ENCODE results near the gene CRTAC1.

The CRTAC1 gene

GRCh38 chr10:97891497-97892167 lies 138.8 kb downstream of the CRTAC1 start:
- Histone ChIP-seq H3K4me3 (ENCODE audit: low read length) (no peak overlapping the region), H3K27ac (ENCODE audit: low read length) (no peak overlapping the region), H3K9ac (ENCODE audit: low read length) (no peak overlapping the region), H3K9me3 (ENCODE audit: control insufficient read depth, low read depth, low read length) (no peaks in the 10 kb centered on the region), H3K4me1 (ENCODE audit: control insufficient read depth, low read depth, low read length) (peaks cover 15% of the 10 kb centered on the region), H3K27me3 (ENCODE audit: control insufficient read depth, insufficient read depth, low read length) (no peaks in the 10 kb centered on the region), H3K36me3 (ENCODE audit: control insufficient read depth, low read depth, low read length) (no peaks in the 10 kb centered on the region)

- H3K27ac ChIP-seq (ENCODE audit: low read length): no peak overlapping the region
Observed at GRCh38 chr10:97889461-97890265, 140.8 kb downstream of the CRTAC1 start.

GRCh38 chr10:97888641-97889262 lies 141.7 kb downstream of the CRTAC1 start:
- Histone ChIP-seq H3K4me3 (ENCODE audit: low read length) (no peak overlapping the region), H3K27ac (ENCODE audit: low read length) (no peak overlapping the region), H3K36me3 (ENCODE audit: control insufficient read depth, low read depth, low read length) (no peaks in the 10 kb centered on the region), H3K9ac (ENCODE audit: low read length) (no peak overlapping the region), H3K9me3 (ENCODE audit: control insufficient read depth, low read depth, low read length) (no peaks in the 10 kb centered on the region), H3K4me1 (ENCODE audit: control insufficient read depth, low read depth, low read length) (peaks cover 15% of the 10 kb centered on the region), H3K27me3 (ENCODE audit: control insufficient read depth, insufficient read depth, low read length) (no peaks in the 10 kb centered on the region)

More at GRCh38 chr10:97889461-97890265, 140.8 kb downstream of the CRTAC1 start:
- H3K27me3 ChIP-seq (ENCODE audit: control insufficient read depth, insufficient read depth, low read length): no peaks in the 10 kb centered on the region
- no peaks in the 10 kb centered on the region for H3K9me3 ChIP-seq (ENCODE audit: control insufficient read depth, low read depth, low read length)
- H3K4me3 ChIP-seq (ENCODE audit: low read length): no peak overlapping the region
- no peak overlapping the region for H3K9ac ChIP-seq (ENCODE audit: low read length)
- no peaks in the 10 kb centered on the region for H3K36me3 ChIP-seq (ENCODE audit: control insufficient read depth, low read depth, low read length)
- H3K4me1 ChIP-seq (ENCODE audit: control insufficient read depth, low read depth, low read length): peaks cover 15% of the 10 kb centered on the region

GRCh38 chr10:97888134-97888533 lies 142.3 kb downstream of the CRTAC1 start:
- H3K9me3 ChIP-seq (ENCODE audit: control insufficient read depth, low read depth, low read length): no peaks in the 10 kb centered on the region
- peaks cover 15% of the 10 kb centered on the region for H3K4me1 ChIP-seq (ENCODE audit: control insufficient read depth, low read depth, low read length)
- no peaks in the 10 kb centered on the region for H3K36me3 ChIP-seq (ENCODE audit: control insufficient read depth, low read depth, low read length)
- H3K4me3 ChIP-seq (ENCODE audit: low read length): no peak overlapping the region
- H3K9ac ChIP-seq (ENCODE audit: low read length): no peak overlapping the region
- H3K27me3 ChIP-seq (ENCODE audit: control insufficient read depth, insufficient read depth, low read length): no peaks in the 10 kb centered on the region
- H3K27ac ChIP-seq (ENCODE audit: low read length): no peak overlapping the region

GRCh38 chr10:97887399-97887798 lies 143.0 kb downstream of the CRTAC1 start:
- no peak overlapping the region for H3K4me3 ChIP-seq (ENCODE audit: low read length)
- H3K27me3 ChIP-seq (ENCODE audit: control insufficient read depth, insufficient read depth, low read length): no peaks in the 10 kb centered on the region
- H3K9me3 ChIP-seq (ENCODE audit: control insufficient read depth, low read depth, low read length): no peaks in the 10 kb centered on the region
- no peaks in the 10 kb centered on the region for H3K36me3 ChIP-seq (ENCODE audit: control insufficient read depth, low read depth, low read length)
- H3K9ac ChIP-seq (ENCODE audit: low read length): no peak overlapping the region
- peaks cover 15% of the 10 kb centered on the region for H3K4me1 ChIP-seq (ENCODE audit: control insufficient read depth, low read depth, low read length)
- no peak overlapping the region for H3K27ac ChIP-seq (ENCODE audit: low read length)

- Histone ChIP-seq H3K4me1 (ENCODE audit: control insufficient read depth, low read depth, low read length) (peaks cover 15% of the 10 kb centered on the region), H3K9ac (ENCODE audit: low read length) (no peak overlapping the region)
Observed at GRCh38 chr10:97886286-97886685, 144.1 kb downstream of the CRTAC1 start.

GRCh38 chr10:97883092-97883485 lies 147.3 kb downstream of the CRTAC1 start:
- H3K9ac ChIP-seq (ENCODE audit: low read length): no peak overlapping the region
- no peaks in the 10 kb centered on the region for H3K36me3 ChIP-seq (ENCODE audit: control insufficient read depth, low read depth, low read length)
- H3K4me3 ChIP-seq (ENCODE audit: low read length): no peak overlapping the region
- no peaks in the 10 kb centered on the region for H3K9me3 ChIP-seq (ENCODE audit: control insufficient read depth, low read depth, low read length)
- H3K4me1 ChIP-seq (ENCODE audit: control insufficient read depth, low read depth, low read length): no peaks in the 10 kb centered on the region
- H3K27me3 ChIP-seq (ENCODE audit: control insufficient read depth, insufficient read depth, low read length): no peaks in the 10 kb centered on the region
- no peak overlapping the region for H3K27ac ChIP-seq (ENCODE audit: low read length)

More at GRCh38 chr10:97886286-97886685, 144.1 kb downstream of the CRTAC1 start:
- Histone ChIP-seq H3K36me3 (ENCODE audit: control insufficient read depth, low read depth, low read length) (no peaks in the 10 kb centered on the region), H3K9me3 (ENCODE audit: control insufficient read depth, low read depth, low read length) (no peaks in the 10 kb centered on the region), H3K27ac (ENCODE audit: low read length) (no peak overlapping the region), H3K4me3 (ENCODE audit: low read length) (no peak overlapping the region), H3K27me3 (ENCODE audit: control insufficient read depth, insufficient read depth, low read length) (no peaks in the 10 kb centered on the region)

- Histone ChIP-seq H3K27ac (ENCODE audit: low read length) (no peak overlapping the region), H3K36me3 (ENCODE audit: control insufficient read depth, low read depth, low read length) (no peaks in the 10 kb centered on the region), H3K9ac (ENCODE audit: low read length) (no peak overlapping the region)
Observed at GRCh38 chr10:97882142-97883091, 148.0 kb downstream of the CRTAC1 start.

GRCh38 chr10:97880109-97880508 lies 150.3 kb downstream of the CRTAC1 start:
- Histone ChIP-seq H3K36me3 (ENCODE audit: control insufficient read depth, low read depth, low read length) (no peaks in the 10 kb centered on the region), H3K9me3 (ENCODE audit: control insufficient read depth, low read depth, low read length) (no peaks in the 10 kb centered on the region), H3K4me3 (ENCODE audit: low read length) (no peak overlapping the region), H3K27ac (ENCODE audit: low read length) (no peak overlapping the region), H3K27me3 (ENCODE audit: control insufficient read depth, insufficient read depth, low read length) (no peaks in the 10 kb centered on the region), H3K9ac (ENCODE audit: low read length) (no peak overlapping the region), H3K4me1 (ENCODE audit: control insufficient read depth, low read depth, low read length) (peaks cover 4% of the 10 kb centered on the region)

More at GRCh38 chr10:97882142-97883091, 148.0 kb downstream of the CRTAC1 start:
- H3K4me1 ChIP-seq (ENCODE audit: control insufficient read depth, low read depth, low read length): no peaks in the 10 kb centered on the region
- H3K27me3 ChIP-seq (ENCODE audit: control insufficient read depth, insufficient read depth, low read length): no peaks in the 10 kb centered on the region
- H3K9me3 ChIP-seq (ENCODE audit: control insufficient read depth, low read depth, low read length): no peaks in the 10 kb centered on the region
- H3K4me3 ChIP-seq (ENCODE audit: low read length): no peak overlapping the region

- Histone ChIP-seq H3K9ac (ENCODE audit: low read length) (no peak overlapping the region), H3K36me3 (ENCODE audit: control insufficient read depth, low read depth, low read length) (no peaks in the 10 kb centered on the region), H3K27me3 (ENCODE audit: control insufficient read depth, insufficient read depth, low read length) (no peaks in the 10 kb centered on the region), H3K4me1 (ENCODE audit: control insufficient read depth, low read depth, low read length) (peaks cover 4% of the 10 kb centered on the region), H3K4me3 (ENCODE audit: low read length) (no peak overlapping the region), H3K9me3 (ENCODE audit: control insufficient read depth, low read depth, low read length) (no peaks in the 10 kb centered on the region), H3K27ac (ENCODE audit: low read length) (no peak overlapping the region)
Observed at GRCh38 chr10:97879241-97879640, 151.2 kb downstream of the CRTAC1 start.

GRCh38 chr10:97876402-97876801 lies 154.0 kb downstream of the CRTAC1 start:
- no peak overlapping the region for H3K4me3 ChIP-seq (ENCODE audit: low read length)
- H3K27me3 ChIP-seq (ENCODE audit: control insufficient read depth, insufficient read depth, low read length): no peaks in the 10 kb centered on the region
- no peaks in the 10 kb centered on the region for H3K9me3 ChIP-seq (ENCODE audit: control insufficient read depth, low read depth, low read length)
- no peak overlapping the region for H3K27ac ChIP-seq (ENCODE audit: low read length)
- no peaks in the 10 kb centered on the region for H3K36me3 ChIP-seq (ENCODE audit: control insufficient read depth, low read depth, low read length)
- H3K9ac ChIP-seq (ENCODE audit: low read length): no peak overlapping the region
- peaks cover 4% of the 10 kb centered on the region for H3K4me1 ChIP-seq (ENCODE audit: control insufficient read depth, low read depth, low read length)
